ENCODE measurements around the gene RPS6KA3.
"Not testable (repeated sequence)": the region's sequence is repeated elsewhere in the genome, so short reads cannot be mapped to it uniquely, and the experiment has no call there.

Gene RPS6KA3

DNA sequence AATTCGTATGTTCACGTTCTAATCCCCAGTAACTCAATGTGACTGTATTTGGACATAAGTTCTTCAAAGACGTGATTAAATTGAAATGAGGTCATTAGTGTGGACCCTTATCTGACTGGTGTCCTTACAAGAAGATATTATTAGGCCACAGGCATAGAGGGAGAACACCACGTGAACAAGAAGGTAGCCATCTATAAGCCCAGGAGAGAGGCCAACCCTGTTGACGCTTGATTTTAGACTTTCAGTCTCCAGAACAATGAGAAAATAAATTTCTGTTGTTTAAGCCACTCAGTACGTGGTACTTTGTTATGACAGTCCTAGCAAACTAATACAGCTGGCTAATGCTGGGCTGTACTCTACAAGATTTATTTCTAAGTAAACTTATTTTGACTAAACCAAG, 123.6 kb downstream of the RPS6KA3 start:
- no peak for DNase-seq (ENCODE audit: low spot score)

- DNase-seq (ENCODE audit: low spot score): peak; percentile 90
Observed at GRCh38 chrX:20141281-20142220, 125.2 kb downstream of the RPS6KA3 start, which contains the start of gene EIF1AX. Gene EIF1AX (minus strand): TSS chrX:20141838. CDS start chrX:20141640, 198 bp downstream.

DNA sequence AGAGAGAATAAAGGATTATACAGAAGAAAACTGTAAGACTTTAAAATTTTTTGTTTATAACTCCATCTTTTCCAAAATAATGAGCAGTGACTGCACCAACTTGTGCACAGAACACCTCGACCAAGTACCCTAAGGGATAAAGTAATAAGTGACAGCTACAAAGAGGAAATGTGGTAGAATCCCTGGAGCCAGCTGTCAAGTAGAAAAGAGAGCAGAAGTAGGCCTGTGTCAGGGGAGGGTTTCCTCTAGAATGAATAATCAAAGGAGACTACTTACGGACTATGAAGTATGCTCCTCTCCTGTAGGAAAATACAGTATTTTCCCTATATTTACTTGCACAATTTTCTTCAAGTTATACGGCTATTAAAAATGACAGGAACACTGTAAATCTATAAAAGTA, 126.3 kb downstream of the RPS6KA3 start:
- DNase-seq (ENCODE audit: low spot score): no peak

GRCh38 chrX:20139966-20140365, 126.7 kb downstream of the RPS6KA3 start:
- DNase-seq (ENCODE audit: low spot score): no peak

GRCh38 chrX:20135944-20136343, 130.8 kb downstream of the RPS6KA3 start:
- DNase-seq (ENCODE audit: low spot score): no peak

- DNase-seq (ENCODE audit: low spot score): no peak
Observed at GRCh38 chrX:20132666-20133065, 134.0 kb downstream of the RPS6KA3 start.

GRCh38 chrX:20130357-20130756, 136.4 kb downstream of the RPS6KA3 start:
- DNase-seq (ENCODE audit: low spot score): no peak

DNA sequence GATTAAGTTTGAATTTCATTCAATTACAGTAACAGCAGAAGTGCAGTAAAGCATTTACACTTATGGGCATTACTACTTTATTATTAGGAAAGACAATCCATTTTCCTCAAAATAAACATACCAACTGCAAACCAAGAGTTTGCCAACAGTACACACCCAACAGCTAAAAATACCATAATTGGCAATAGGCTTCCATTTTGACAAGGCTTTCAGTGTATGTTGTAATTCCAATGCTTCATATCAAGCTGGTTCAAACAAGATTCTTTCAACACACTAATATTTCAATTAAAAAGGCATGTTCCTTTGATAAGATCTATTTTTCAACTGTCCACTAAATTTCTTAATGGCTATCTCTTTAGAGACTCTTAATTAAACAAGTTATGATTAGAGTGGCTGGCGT, 137.2 kb downstream of the RPS6KA3 start:
- DNase-seq (ENCODE audit: low spot score): no peak

DNA sequence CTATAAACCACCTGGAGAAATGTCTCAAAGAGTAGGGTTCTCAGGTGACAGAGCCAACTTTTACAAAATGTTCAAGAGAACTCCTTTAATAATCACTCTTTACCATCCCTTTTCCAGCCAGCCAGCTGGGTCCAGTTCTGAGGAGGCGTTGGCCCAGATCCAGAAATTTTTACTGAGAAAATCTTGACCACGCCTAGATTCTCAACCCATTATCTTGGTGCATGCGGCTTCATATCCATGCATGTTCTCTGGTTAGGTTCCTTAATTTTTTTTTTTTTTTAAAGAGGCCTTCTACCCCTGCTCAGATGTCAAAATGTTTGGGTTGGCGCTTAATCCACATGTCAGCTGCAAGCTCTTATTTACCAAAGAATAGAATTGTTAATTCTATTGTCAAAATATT, 138.0 kb downstream of the RPS6KA3 start:
- DNase-seq (ENCODE audit: low spot score): no peak

DNA sequence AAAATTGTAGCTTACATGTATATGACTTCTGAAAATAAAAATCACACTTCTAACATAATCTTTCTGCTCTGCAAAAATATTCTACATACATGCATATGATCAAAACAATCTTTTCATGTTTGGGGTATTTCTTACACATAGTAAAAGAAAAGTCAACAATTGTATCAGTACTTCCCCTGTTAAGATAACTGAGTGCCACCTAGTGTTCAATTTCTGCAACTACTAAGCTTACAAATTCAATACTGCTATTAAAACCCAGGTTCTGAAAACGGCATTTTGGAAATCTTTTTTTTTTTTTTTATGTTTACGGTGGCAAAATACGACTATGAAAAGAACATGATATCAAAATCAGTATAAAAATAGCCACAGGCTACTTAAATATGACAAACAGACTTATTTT, 139.3 kb downstream of the RPS6KA3 start:
- DNase-seq (ENCODE audit: low spot score): not testable (repeated sequence)

GRCh38 chrX:20126833-20127232, 139.9 kb downstream of the RPS6KA3 start:
- not testable (repeated sequence) for DNase-seq (ENCODE audit: low spot score)

DNA sequence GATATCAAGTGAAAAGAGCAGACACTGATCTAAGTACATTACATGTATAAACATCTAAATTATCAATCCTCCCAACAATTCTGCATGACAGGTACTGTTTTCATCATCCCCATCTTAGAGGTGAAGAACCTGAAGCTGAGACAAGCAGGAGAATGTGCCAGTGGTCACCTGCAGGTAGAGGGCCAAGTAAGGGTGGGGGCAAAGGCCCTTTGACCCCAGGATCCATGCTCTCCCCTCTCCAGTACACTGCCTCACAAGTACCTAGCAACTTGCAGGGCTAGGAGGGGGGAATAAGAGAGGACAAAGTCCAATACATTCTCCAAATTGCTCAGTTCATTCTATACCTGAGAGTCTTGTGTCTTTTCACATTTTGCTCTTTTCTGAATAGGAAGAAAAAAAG, 141.7 kb downstream of the RPS6KA3 start:
- DNase-seq (ENCODE audit: low spot score): no peak

DNA sequence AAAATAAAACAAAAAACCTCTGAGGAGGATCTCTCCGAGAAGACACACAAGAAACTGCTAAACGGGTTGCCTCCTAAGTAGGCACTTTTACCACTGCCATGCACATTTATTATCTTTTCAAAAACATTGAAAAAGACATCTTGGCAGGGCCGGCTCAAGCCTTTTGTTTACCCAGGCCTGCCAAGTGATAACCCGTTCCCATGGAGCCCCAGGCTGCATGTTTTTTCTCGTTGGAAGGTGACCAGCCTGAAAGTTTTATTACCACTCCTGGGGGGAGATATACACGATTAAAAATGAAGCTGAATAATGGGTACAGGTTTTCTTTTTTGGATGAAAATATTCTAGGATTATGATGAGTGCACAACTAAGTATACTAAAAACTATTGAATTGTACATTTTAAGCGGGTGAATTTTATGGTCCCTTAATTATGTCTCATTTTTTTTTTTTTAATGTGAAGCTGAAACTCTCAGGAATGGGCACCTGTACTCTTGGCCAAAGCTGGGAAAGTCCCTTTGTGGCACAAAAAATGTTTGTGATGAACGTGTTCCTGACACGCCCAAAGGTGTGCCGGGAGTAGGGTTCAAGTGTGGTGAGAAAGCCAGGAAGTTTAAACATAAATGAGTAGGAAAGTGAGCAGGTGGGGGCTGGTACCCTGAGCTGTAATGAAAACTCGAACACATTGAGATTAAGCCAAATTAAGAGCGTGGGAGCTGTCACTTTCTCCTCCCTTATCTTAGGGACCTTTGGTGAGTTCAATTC, 148.5 kb downstream of the RPS6KA3 start:
- DNase-seq (ENCODE audit: low spot score): peak; percentile 18

GRCh38 chrX:20116577-20117240, 150.0 kb downstream of the RPS6KA3 start, which contains the start of gene MAP7D2:
Gene MAP7D2 (minus strand): TSS chrX:20116907. CDS start chrX:20116879, 28 bp downstream.
- DNase-seq (ENCODE audit: low spot score): no peak

GRCh38 chrX:20116087-20116576, 150.6 kb downstream of the RPS6KA3 start:
- DNase-seq (ENCODE audit: low spot score): no peak

GRCh38 chrX:20112022-20112774, 154.5 kb downstream of the RPS6KA3 start:
- no peak for DNase-seq (ENCODE audit: low spot score)

GRCh38 chrX:20111271-20111670, 155.4 kb downstream of the RPS6KA3 start:
- no peak for DNase-seq (ENCODE audit: low spot score)

DNA sequence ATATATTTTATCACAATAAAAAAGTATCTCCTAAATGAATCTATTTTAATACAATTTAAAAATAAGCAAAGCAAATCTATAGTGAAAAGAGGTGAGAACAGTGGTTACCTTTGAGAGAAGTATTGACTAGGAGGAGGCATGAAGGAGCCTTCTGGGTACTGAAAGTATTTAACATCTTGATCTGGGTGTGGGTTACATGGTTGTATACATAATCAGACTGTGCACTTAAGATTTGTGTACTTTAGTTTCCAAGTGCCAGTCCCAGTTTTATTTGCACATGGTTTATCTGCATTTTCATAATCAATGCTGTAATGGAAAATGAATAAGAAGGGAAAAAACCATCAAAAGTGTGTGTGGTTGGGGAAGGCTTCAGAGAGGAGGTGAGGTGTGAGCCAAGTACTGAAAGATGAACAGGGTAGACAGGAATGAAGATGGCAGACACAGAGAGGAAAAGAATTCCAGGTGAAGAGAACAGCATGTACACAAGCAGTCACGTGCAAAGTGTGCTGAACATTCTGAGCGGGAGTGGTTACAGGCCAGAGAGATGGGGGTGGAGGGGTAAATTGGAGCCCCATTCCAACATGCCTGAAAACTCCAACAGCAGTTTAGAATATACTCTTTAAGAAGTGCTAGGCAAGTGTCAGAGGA, 164.7 kb downstream of the RPS6KA3 start:
- no peak for DNase-seq (ENCODE audit: low spot score)

Measured in LoVo (cell line).